Neuronal stem cell (in vitro differentiated cells): ENCODE measurements around the gene GIPC2.

ENCODE experiments used
- DNase-seq: peaks from one replicate; pipeline ENCODE4 v3.0.0-alpha.2; 2013; ENCODE audit warnings: low spot score
- H2AFZ ChIP-seq: one replicate; pipeline ENCODE4 v1.6.1; 2013; ENCODE audit warnings: mild to moderate bottlenecking, low read length, inconsistent platforms
- H2AK5ac ChIP-seq: 2 replicates; pipeline ENCODE4 v1.6.1; 2013; ENCODE audit warnings: low read depth, mild to moderate bottlenecking, inconsistent platforms, low read length, moderate library complexity, mixed read lengths
- H2BK120ac ChIP-seq: 2 replicates; pipeline ENCODE4 v1.6.1; 2013; ENCODE audit warnings: low read depth, mild to moderate bottlenecking, inconsistent platforms, low read length, moderate library complexity, mixed read lengths
- H2BK12ac ChIP-seq: one replicate; pipeline ENCODE4 v1.6.1; 2013; ENCODE audit warnings: low read length, inconsistent platforms
- H2BK15ac ChIP-seq: 2 replicates; pipeline ENCODE4 v1.6.1; 2013; ENCODE audit warnings: mild to moderate bottlenecking, low read length, inconsistent platforms, mixed read lengths
- H2BK5ac ChIP-seq: one replicate; pipeline ENCODE4 v1.6.1; 2013; ENCODE audit warnings: inconsistent platforms, mild to moderate bottlenecking, low read length, moderate library complexity
- H3K14ac ChIP-seq: one replicate; pipeline ENCODE4 v1.6.1; 2013; ENCODE audit warnings: low read length, inconsistent platforms
- H3K18ac ChIP-seq: 2 replicates; pipeline ENCODE4 v1.6.1; 2013; ENCODE audit warnings: low read length, inconsistent platforms
- H3K23ac ChIP-seq: 2 replicates; pipeline ENCODE4 v1.6.1; 2013; ENCODE audit warnings: low read depth, mild to moderate bottlenecking, mixed read lengths, low read length, inconsistent platforms; ENCODE audit not compliant: poor library complexity
- H3K27ac ChIP-seq: replicated peaks from 3 replicates; pipeline ENCODE4 v1.5.1; 2013; ENCODE audit warnings: low read length, inconsistent platforms
- H3K27me3 ChIP-seq, 3 experiments: 2 replicates each; pipeline ENCODE4 v1.6.1; 2013; ENCODE audit warnings: low read length in 3 of 3, mild to moderate bottlenecking in 2 of 3, inconsistent platforms in 1 of 3, low read depth in 1 of 3, mixed read lengths in 1 of 3, moderate library complexity in 1 of 3; ENCODE audit not compliant: control insufficient read depth in 3 of 3, insufficient read depth in 3 of 3
- H3K36me3 ChIP-seq, 2 donors: replicated peaks in 1 of 2; 2 replicates each; pipeline ENCODE4 v1.6.1; 2013; ENCODE audit warnings: low read length in 2 of 2; ENCODE audit not compliant: control insufficient read depth in 2 of 2, insufficient read depth in 2 of 2
- H3K4ac ChIP-seq: 2 replicates; pipeline ENCODE4 v1.6.1; 2013; ENCODE audit warnings: inconsistent platforms, mild to moderate bottlenecking, low read length, moderate library complexity
- H3K4me1 ChIP-seq, 2 donors: 1 replicate in 1 of 2; 2 replicates in 1 of 2; pipeline ENCODE4 v1.6.1; 2013; ENCODE audit warnings: low read length in 2 of 2, low read depth in 1 of 2; ENCODE audit not compliant: control insufficient read depth in 2 of 2, insufficient read depth in 1 of 2
- H3K4me2 ChIP-seq: one replicate; pipeline ENCODE4 v1.6.1; 2013; ENCODE audit warnings: mild to moderate bottlenecking, low read length, inconsistent platforms; ENCODE audit not compliant: insufficient read depth, poor library complexity, severe bottlenecking
- H3K4me3 ChIP-seq, 2 donors: 2 replicates each; pipeline ENCODE4 v1.5.1; 2013; ENCODE audit warnings: low read length in 2 of 2, mild to moderate bottlenecking in 2 of 2, inconsistent platforms in 1 of 2, moderate library complexity in 1 of 2
- H3K79me1 ChIP-seq: one replicate; pipeline ENCODE4 v1.6.1; 2013; ENCODE audit warnings: low read depth, mild to moderate bottlenecking, inconsistent platforms, low read length, moderate library complexity
- H3K9ac ChIP-seq: one replicate; pipeline ENCODE4 v1.6.1; 2013; ENCODE audit warnings: mild to moderate bottlenecking, low read depth, low read length, inconsistent platforms; ENCODE audit not compliant: poor library complexity
- H3K9me3 ChIP-seq, 2 donors: replicated peaks in 1 of 2; 2 replicates each; pipeline versions ENCODE3 to v1.6.1; 2013; ENCODE audit warnings: low read length in 2 of 2, mild to moderate bottlenecking in 2 of 2, inconsistent platforms in 1 of 2, low read depth in 1 of 2, mixed read lengths in 1 of 2, moderate library complexity in 1 of 2; ENCODE audit not compliant: control insufficient read depth in 2 of 2, insufficient read depth in 1 of 2
- H4K8ac ChIP-seq: one replicate; pipeline ENCODE4 v1.6.1; 2013; ENCODE audit warnings: low read depth, mild to moderate bottlenecking, inconsistent platforms, low read length, moderate library complexity
- H4K91ac ChIP-seq: one replicate; pipeline ENCODE4 v1.6.1; 2013; ENCODE audit warnings: low read length, low read depth, mild to moderate bottlenecking, inconsistent platforms; ENCODE audit not compliant: poor library complexity
- WGBS, 2 donors: extraction: QIAGEN DNeasy Blood & Tissue Kit; methylation state at CpG; one replicate each; pipeline ENCODE4 v1.1.7; 2013; ENCODE audit warnings: missing lambda C conversion rate in 2 of 2, mixed read lengths in 1 of 2; ENCODE audit not compliant: insufficient read length in 2 of 2, insufficient replicate concordance in 1 of 2; ENCODE audit errors: extremely low coverage in 2 of 2; 5-methylcytosine and 5-hydroxymethylcytosine counted together

GIPC2 gene

GRCh38 chr1:78003070-78003746 lies 42.6 kb upstream of the GIPC2 start:
- H3K9me3 ChIP-seq = no peaks in the 10 kb centered on the region
- no peak overlapping the region for H2AFZ ChIP-seq
- H2BK5ac ChIP-seq = no peak overlapping the region
- no peaks in the 10 kb centered on the region for H3K36me3 ChIP-seq
- H2AK5ac ChIP-seq = no peak overlapping the region
- no peak overlapping the region for H4K8ac ChIP-seq
- H2BK12ac ChIP-seq = no peak overlapping the region
- no peak overlapping the region for H2BK120ac ChIP-seq
- no peak overlapping the region for H3K14ac ChIP-seq
- no peak overlapping the region for H3K18ac ChIP-seq
- H3K4me2 ChIP-seq = no peak overlapping the region
- no peak overlapping the region for H2BK15ac ChIP-seq
- no peak overlapping the region for H3K4me3 ChIP-seq
- no peak overlapping the region for H3K27ac ChIP-seq
- no peak overlapping the region for H3K9ac ChIP-seq
- no peak overlapping the region for H4K91ac ChIP-seq
- no peak overlapping the region for H3K23ac ChIP-seq
- DNase-seq = no peak
- no CpG with 5 or more reads among the region's 3 CpGs for WGBS, 2 donors
- H3K4me1 ChIP-seq = peaks cover 0 to 17% of the 10 kb centered on the region in 2 donors
- H3K27me3 ChIP-seq = no peaks in the 10 kb centered on the region
- no peaks in the 10 kb centered on the region for H3K79me1 ChIP-seq
- H3K4ac ChIP-seq = no peak overlapping the region

GRCh38 chr1:78003882-78004718 lies 41.7 kb upstream of the GIPC2 start:
- H3K4me1 ChIP-seq = peaks cover 0 to 17% of the 10 kb centered on the region in 2 donors
- no peak overlapping the region for H3K27ac ChIP-seq
- H4K8ac ChIP-seq = no peak overlapping the region
- H2BK15ac ChIP-seq = no peak overlapping the region
- peak overlapping the region in 1 of 2 donors; percentile 50 for H3K4me3 ChIP-seq
- H3K4ac ChIP-seq = no peak overlapping the region
- no CpG with 5 or more reads among the region's 8 CpGs for WGBS, 2 donors
- no peaks in the 10 kb centered on the region for H3K36me3 ChIP-seq
- H2BK12ac ChIP-seq = no peak overlapping the region
- no peak overlapping the region for H3K14ac ChIP-seq
- no peak overlapping the region for H2AK5ac ChIP-seq
- H3K18ac ChIP-seq = no peak overlapping the region
- H2AFZ ChIP-seq = peak overlapping the region; percentile 41
- H3K9ac ChIP-seq = no peak overlapping the region
- H3K79me1 ChIP-seq = no peaks in the 10 kb centered on the region
- peak; percentile 27 for DNase-seq
- H3K9me3 ChIP-seq = no peaks in the 10 kb centered on the region
- no peak overlapping the region for H3K23ac ChIP-seq
- H4K91ac ChIP-seq = no peak overlapping the region
- peak overlapping the region; percentile 38 for H3K4me2 ChIP-seq
- H2BK120ac ChIP-seq = no peak overlapping the region
- H3K27me3 ChIP-seq = no peaks in the 10 kb centered on the region
- H2BK5ac ChIP-seq = no peak overlapping the region

GRCh38 chr1:78004719-78005447 lies 40.9 kb upstream of the GIPC2 start, which contains the start of gene DNAJB4:
TSS of gene DNAJB4 (plus strand) at chr1:78004939. CDS start at chr1:78005111, 172 bp downstream.
- no peak within 1 kb of the TSS for H2BK5ac ChIP-seq
- no peak within 1 kb of the TSS for H2BK120ac ChIP-seq
- H4K91ac ChIP-seq = no peak within 1 kb of the TSS
- no peak within 1 kb of the TSS for H3K23ac ChIP-seq
- H3K9me3 ChIP-seq = no peaks in the 10 kb centered on the region
- H3K4me2 ChIP-seq = peak within 1 kb of the TSS; percentile 38
- no peak within 1 kb of the TSS for H2AK5ac ChIP-seq
- H3K79me1 ChIP-seq = no peaks in the 10 kb centered on the region
- H2AFZ ChIP-seq = peak within 1 kb of the TSS; percentile 41
- no peak within 1 kb of the TSS for H3K9ac ChIP-seq
- H2BK12ac ChIP-seq = no peak within 1 kb of the TSS
- H4K8ac ChIP-seq = no peak within 1 kb of the TSS
- peak within 1 kb of the TSS in 1 of 2 donors; percentile 50 for H3K4me3 ChIP-seq
- WGBS, 2 donors = no CpG with 5 or more reads among the region's 12 CpGs
- H3K27me3 ChIP-seq = no peaks in the 10 kb centered on the region
- H3K27ac ChIP-seq = no peak within 1 kb of the TSS
- H3K4me1 ChIP-seq = peaks cover 0 to 17% of the 10 kb centered on the region in 2 donors
- no peak within 1 kb of the TSS for H3K4ac ChIP-seq
- no peak within 1 kb of the TSS for H3K14ac ChIP-seq
- H3K36me3 ChIP-seq = no peaks in the 10 kb centered on the region
- H3K18ac ChIP-seq = no peak within 1 kb of the TSS
- peak; percentile 42 for DNase-seq
- H2BK15ac ChIP-seq = no peak within 1 kb of the TSS

GRCh38 chr1:78005448-78005722 lies 40.4 kb upstream of the GIPC2 start:
- Histone ChIP-seq H3K36me3 (no peaks in the 10 kb centered on the region), H2BK12ac (no peak overlapping the region), H3K4ac (no peak overlapping the region), H3K4me3 (peak overlapping the region in 1 of 2 donors; percentile 50), H3K9me3 (no peaks in the 10 kb centered on the region), H3K27ac (no peak overlapping the region), H3K18ac (no peak overlapping the region), H3K4me2 (no peak overlapping the region), H2BK120ac (no peak overlapping the region), H2AFZ (no peak overlapping the region), H3K79me1 (no peaks in the 10 kb centered on the region), H3K4me1 (peaks cover 0 to 17% of the 10 kb centered on the region in 2 donors), H2BK15ac (no peak overlapping the region), H2AK5ac (no peak overlapping the region), H4K8ac (no peak overlapping the region), H3K14ac (no peak overlapping the region), H3K23ac (no peak overlapping the region), H2BK5ac (no peak overlapping the region), H4K91ac (no peak overlapping the region), H3K27me3 (no peaks in the 10 kb centered on the region), H3K9ac (no peak overlapping the region)
- DNase-seq = no peak
- WGBS, 2 donors = no CpG with 5 or more reads among the region's 1 CpG
